SK-N-SH (cell line): ENCODE results near the gene FAM9B. TPM values are rescaled to one million over a fixed set of nuclear protein-coding genes. Genes with fewer than 3 reads are reported as not detected.

Experiments
- CTCF ChIA-PET: fragments of 300-600, 350-600 bp; formaldehyde crosslinking; extraction: SDS; loops from one replicate; lab custom pipeline; 2021; lab: Yijun Ruan, JAX
- POLR2A ChIA-PET: fragments of 350-600 bp; sonication (Branson Sonifier 250); formaldehyde crosslinking; extraction: SDS; loops from one replicate; lab custom pipeline; 2020; ENCODE audit warnings: antibody characterized with exemption, inconsistent platforms; lab: Yijun Ruan, JAX
- DNase-seq: peaks from one replicate; pipeline ENCODE4 v3.0.0; 2012
- H2AFZ ChIP-seq: fragments of 200-600 bp; sonication (generic); 2 replicates; pipeline ENCODE4 v1.8.1; 2016; ENCODE audit warnings: antibody characterized with exemption, mild to moderate bottlenecking, low read depth
- H3F3A ChIP-seq: fragments of 200-600 bp; sonication (generic); replicated peaks from 2 replicates; pipeline ENCODE3; 2016; ENCODE audit warnings: antibody characterized with exemption, mild to moderate bottlenecking; ENCODE audit not compliant: insufficient read depth
- H3K27ac ChIP-seq, 2 experiments: fragments of 200-500 bp in 1 of 2; fragments of 200-600 bp in 1 of 2; sonication (Bioruptor generic) in 1 of 2; sonication (generic), shearing (Covaris generic) in 1 of 2; 2 replicates each; pipeline versions ENCODE4 v1.5.1 to v1.6.1; 2014 to 2016; ENCODE audit warnings: low read depth in 2 of 2, inconsistent platforms in 1 of 2, low read length in 1 of 2, mild to moderate bottlenecking in 1 of 2, mixed read lengths in 1 of 2
- H3K27me3 ChIP-seq: fragments of 200-600 bp; sonication (generic), shearing (Covaris generic); 2 replicates; pipeline ENCODE4 v1.6.1; 2016; ENCODE audit warnings: mixed run types; ENCODE audit not compliant: insufficient read depth
- H3K36me3 ChIP-seq, 2 experiments: fragments of 200-500 bp in 1 of 2; fragments of 200-600 bp in 1 of 2; sonication (Bioruptor generic) in 1 of 2; sonication (generic) in 1 of 2; replicated peaks in 1 of 2; 2 replicates each; pipeline versions ENCODE3 to v1.5.1; 2014 to 2016; ENCODE audit warnings: low read length in 1 of 2, mild to moderate bottlenecking in 1 of 2; ENCODE audit not compliant: insufficient read depth in 2 of 2, control insufficient read depth in 1 of 2
- H3K4me1 ChIP-seq, 2 experiments: fragments of 200-500 bp in 1 of 2; fragments of 200-600 bp in 1 of 2; sonication (Bioruptor generic) in 1 of 2; sonication (generic), shearing (Covaris generic) in 1 of 2; 2 replicates each; pipeline versions ENCODE4 v1.5.1 to v1.6.1; 2014 to 2016; ENCODE audit warnings: low read depth in 1 of 2, low read length in 1 of 2, mixed run types in 1 of 2; ENCODE audit not compliant: insufficient read depth in 2 of 2, control insufficient read depth in 1 of 2
- H3K4me2 ChIP-seq: fragments of 200-600 bp; sonication (generic), shearing (Covaris generic); 2 replicates; pipeline ENCODE4 v1.6.1; 2017; ENCODE audit warnings: mixed run types
- H3K4me3 ChIP-seq, 2 experiments: fragments of 200-500 bp in 1 of 2; fragments of 200-600 bp in 1 of 2; sonication (Bioruptor generic) in 1 of 2; sonication (generic), shearing (Covaris generic) in 1 of 2; 2 replicates each; pipeline versions ENCODE4 v1.5.1 to v1.8.1; 2014 to 2016; ENCODE audit warnings: low read depth in 2 of 2, inconsistent platforms in 1 of 2, low read length in 1 of 2, mild to moderate bottlenecking in 1 of 2, mixed read lengths in 1 of 2, moderate library complexity in 1 of 2
- H3K79me2 ChIP-seq: fragments of 200-600 bp; sonication (generic); 2 replicates; pipeline ENCODE4 v1.8.1; 2017; ENCODE audit warnings: mild to moderate bottlenecking; ENCODE audit not compliant: insufficient read depth
- H3K9ac ChIP-seq: fragments of 200-600 bp; sonication (generic); 2 replicates; pipeline ENCODE4 v1.6.1; 2017; ENCODE audit warnings: mixed run types
- H3K9me2 ChIP-seq: fragments of 200-600 bp; sonication (generic); 2 replicates; pipeline ENCODE4 v1.6.1; 2017; ENCODE audit warnings: mixed run types
- H3K9me3 ChIP-seq: fragments of 200-600 bp; sonication (generic); 2 replicates; pipeline ENCODE4 v1.6.1; 2017; ENCODE audit warnings: mixed run types, mild to moderate bottlenecking, moderate library complexity
- H4K20me1 ChIP-seq: fragments of 200-600 bp; sonication (generic); 2 replicates; pipeline ENCODE4 v1.6.1; 2017; ENCODE audit warnings: mild to moderate bottlenecking, mixed run types; ENCODE audit not compliant: insufficient read depth
- CHD2 ChIP-seq: fragments of 150-350 bp; IDR thresholded peaks from 2 replicates; pipeline ENCODE4 v1.6.1; 2018; ENCODE audit warnings: low read length; ENCODE audit not compliant: partially characterized antibody
- CTCF ChIP-seq: fragments of 200-600 bp; sonication (generic); IDR thresholded peaks from 2 replicates; pipeline ENCODE4 v1.6.1; 2017; ENCODE audit warnings: antibody characterized with exemption, mild to moderate bottlenecking, moderate library complexity
- ELF1 ChIP-seq: IDR thresholded peaks from 2 replicates; pipeline ENCODE4 v1.4.0; 2012
- EP300 ChIP-seq, 2 experiments: IDR thresholded peaks; 2 replicates each; pipeline versions ENCODE4 v1.4.0 to v1.6.1; 2012; ENCODE audit warnings: borderline replicate concordance in 1 of 2, low read depth in 1 of 2, low read length in 1 of 2
- FOSL2 ChIP-seq: IDR thresholded peaks from 2 replicates; pipeline ENCODE4 v1.4.0; 2012; ENCODE audit warnings: low read depth, mild to moderate bottlenecking, moderate library complexity, borderline replicate concordance
- FOXJ3 ChIP-seq: sonication (generic); formaldehyde crosslinking; IDR thresholded peaks from 2 replicates; pipeline ENCODE4 v1.5.1; 2020; ENCODE audit warnings: mild to moderate bottlenecking, missing genetic modification reagents
- FOXM1 ChIP-seq: IDR thresholded peaks from 2 replicates; pipeline ENCODE4 v1.4.0; 2012; ENCODE audit warnings: low read depth, mild to moderate bottlenecking
- GATA2 ChIP-seq: sonication (generic); formaldehyde crosslinking; IDR thresholded peaks from 2 replicates; pipeline ENCODE4 v1.5.0; 2020; ENCODE audit warnings: mild to moderate bottlenecking, missing genetic modification reagents
- IRF3 ChIP-seq: fragments of 150-350 bp; IDR thresholded peaks from 2 replicates; pipeline ENCODE4 v1.6.1; 2016; ENCODE audit warnings: mild to moderate bottlenecking, low read depth, low read length
- JUND ChIP-seq: IDR thresholded peaks from 2 replicates; pipeline ENCODE4 v1.4.0; 2012
- MAX ChIP-seq: IDR thresholded peaks from 2 replicates; pipeline ENCODE4 v1.4.0; 2012; ENCODE audit warnings: low read depth
- MEF2A ChIP-seq: IDR thresholded peaks from 2 replicates; pipeline ENCODE4 v1.4.0; 2012; ENCODE audit warnings: low read depth, borderline replicate concordance
- MXI1 ChIP-seq: IDR thresholded peaks from 2 replicates; pipeline ENCODE4 v1.6.1; 2012; ENCODE audit warnings: mild to moderate bottlenecking, low read depth, low read length, improper control_type of control experiment
- NFIC ChIP-seq: IDR thresholded peaks from 2 replicates; pipeline ENCODE4 v1.4.0; 2012; ENCODE audit warnings: borderline replicate concordance
- NRF1 ChIP-seq: IDR thresholded peaks from 2 replicates; pipeline ENCODE4 v1.6.1; 2012; ENCODE audit warnings: low read depth, mild to moderate bottlenecking, low read length
- POLR2AphosphoS5 ChIP-seq: IDR thresholded peaks from 2 replicates; pipeline ENCODE4 v1.6.1; 2012; ENCODE audit warnings: low read depth, low read length
- RCOR1 ChIP-seq: fragments of 150-350 bp; IDR thresholded peaks from 2 replicates; pipeline ENCODE4 v1.6.1; 2017; ENCODE audit warnings: antibody characterized with exemption, low read length
- RXRA ChIP-seq: IDR thresholded peaks from 2 replicates; pipeline ENCODE4 v1.4.0; 2012; ENCODE audit warnings: low read depth, mild to moderate bottlenecking, borderline replicate concordance
- TAF1 ChIP-seq: IDR thresholded peaks from 2 replicates; pipeline ENCODE4 v1.6.1; 2012; ENCODE audit warnings: low read depth, mild to moderate bottlenecking, low read length, moderate library complexity, borderline replicate concordance
- TCF12 ChIP-seq: IDR thresholded peaks from 2 replicates; pipeline ENCODE4 v1.4.0; 2012
- TEAD4 ChIP-seq: IDR thresholded peaks from 2 replicates; pipeline ENCODE4 v1.4.0; 2012; ENCODE audit warnings: mild to moderate bottlenecking, borderline replicate concordance; ENCODE audit not compliant: insufficient read depth
- USF1 ChIP-seq: IDR thresholded peaks from 2 replicates; pipeline ENCODE4 v1.4.0; 2012; ENCODE audit warnings: low read depth, borderline replicate concordance
- USF2 ChIP-seq: fragments of 150-350 bp; IDR thresholded peaks from 2 replicates; pipeline ENCODE4 v1.6.1; 2017; ENCODE audit warnings: antibody characterized with exemption, low read length, low read depth, borderline replicate concordance
- YY1 ChIP-seq: IDR thresholded peaks from 2 replicates; pipeline ENCODE4 v1.4.0; 2012; ENCODE audit warnings: low read depth, mild to moderate bottlenecking
- WGBS: methylation state at CpG from one replicate; pipeline ENCODE4 v1.1.6; 2017; ENCODE audit warnings: low lambda C conversion rate; 5-methylcytosine and 5-hydroxymethylcytosine counted together
- polyA plus RNA-seq, 3 experiments: library from polyadenylated mRNA; depleted of rRNA; stranded (reverse); fragments of >200 nt; gene quantifications; 2 replicates each; pipeline ENCODE4 v1.2.3, GENCODE V29; 2012

FAM9B gene
- polyA plus RNA-seq, 1 of the 3 experiments (the other 2 are of a cell fraction), result 0.03 TPM

- TF ChIP-seq NRF1, result no peak
- TF ChIP-seq FOXJ3, result no peak
- TF ChIP-seq GATA2 (CRISPR knock-in tag), result no peak
- TF ChIP-seq IRF3, result no peak
- TF ChIP-seq TCF12, result no peak
- no peak for TF ChIP-seq MAX
- no peak for TF ChIP-seq POLR2AphosphoS5
- TF ChIP-seq NFIC, result no peak
- no peak for TF ChIP-seq YY1
- no peak for TF ChIP-seq FOXM1
- no peak for TF ChIP-seq MEF2A
- TF ChIP-seq EP300 (IDR thresholded peaks at IDR 0.05; ENCODE audit: borderline replicate concordance in 1 of 2, low read depth in 1 of 2, low read length in 1 of 2), result no peak
- TF ChIP-seq ELF1, result no peak
- TF ChIP-seq CHD2, result no peak
- TF ChIP-seq TAF1, result no peak
- TF ChIP-seq FOSL2, result no peak
- no peak for TF ChIP-seq JUND
- TF ChIP-seq TEAD4, result no peak
- no peak for TF ChIP-seq RXRA
- TF ChIP-seq RCOR1, result no peak
- no peak overlapping the region for H3K9ac ChIP-seq
- no peaks in the 10 kb centered on the region for H3K36me3 ChIP-seq
- no peak overlapping the region for H3K27ac ChIP-seq
- H3K4me1 ChIP-seq, result no peaks in the 10 kb centered on the region
- no peaks in the 10 kb centered on the region for H3K79me2 ChIP-seq
- no peak overlapping the region for H2AFZ ChIP-seq
- no peaks in the 10 kb centered on the region for H3F3A ChIP-seq
- ChIA-PET CTCF (no interaction called here), POLR2A (no interaction called here)
- no peaks in the 10 kb centered on the region for H3K9me3 ChIP-seq
- no peaks in the 10 kb centered on the region for H3K27me3 ChIP-seq
- H3K9me2 ChIP-seq, result no peaks in the 10 kb centered on the region
- no peak overlapping the region for H3K4me3 ChIP-seq
- DNase-seq, result no peak
- 17% methylated on average over 6 of the region's 6 CpGs for WGBS
- H4K20me1 ChIP-seq, result no peaks in the 10 kb centered on the region
- no peak overlapping the region for H3K4me2 ChIP-seq
Measured at GRCh38 chrX:8987672-8988250, 46.2 kb downstream of the FAM9B start.

GRCh38 chrX:8984231-8984630 lies 49.7 kb downstream of the FAM9B start:
- CTCF ChIA-PET, result no interaction called here
- Histone ChIP-seq H4K20me1 (no peaks in the 10 kb centered on the region), H3K27ac (no peak overlapping the region), H3K4me3 (no peak overlapping the region), H3K9me3 (no peaks in the 10 kb centered on the region), H3K4me2 (no peak overlapping the region), H2AFZ (no peak overlapping the region), H3K9ac (no peak overlapping the region), H3F3A (no peaks in the 10 kb centered on the region), H3K79me2 (no peaks in the 10 kb centered on the region), H3K36me3 (no peaks in the 10 kb centered on the region), H3K4me1 (no peaks in the 10 kb centered on the region), H3K27me3 (no peaks in the 10 kb centered on the region), H3K9me2 (no peaks in the 10 kb centered on the region)
- POLR2A ChIA-PET, result no interaction called here
- TF ChIP-seq CTCF, result no peak
- no peak for TF ChIP-seq MXI1
- no peak for TF ChIP-seq USF1
- TF ChIP-seq USF2, result no peak
- no peak for TF ChIP-seq EP300 (IDR thresholded peaks at IDR 0.05; ENCODE audit: borderline replicate concordance in 1 of 2, low read depth in 1 of 2, low read length in 1 of 2)
- DNase-seq, result no peak
- WGBS, result 21% methylated on average over 2 of the region's 2 CpGs
